ENCODE data around the gene SRPK3. TPM values are rescaled to one million over a fixed set of nuclear protein-coding genes. Genes with fewer than 3 reads are reported as not detected.

SRPK3 gene
- polyA plus RNA-seq, 2 of the 4 experiments (the other 2 are of a cell fraction): 0.03 TPM; not detected in 1

DNA sequence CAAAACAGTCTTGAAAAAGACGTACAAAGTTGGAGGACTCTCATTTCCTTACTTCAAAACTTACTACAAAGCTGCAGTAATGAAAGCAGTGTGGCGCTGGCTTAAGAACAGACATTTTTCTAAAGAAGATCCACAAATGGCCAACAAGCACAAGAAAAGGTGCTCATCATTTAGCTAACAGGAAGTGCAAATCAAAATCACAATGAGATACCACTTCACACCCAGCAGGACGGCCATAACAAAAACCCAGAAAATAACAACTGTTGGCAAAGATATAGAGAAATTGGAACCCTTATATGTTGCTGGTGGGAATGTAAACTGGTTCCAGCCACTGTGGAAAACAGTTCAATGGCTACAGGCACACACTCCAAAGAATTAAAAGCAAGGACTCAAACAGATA lies 46.2 kb downstream of the SRPK3 start:
- WGBS (ENCODE audit: missing lambda C conversion rate): 57% methylated on average over 3 of the region's 3 CpGs

DNA sequence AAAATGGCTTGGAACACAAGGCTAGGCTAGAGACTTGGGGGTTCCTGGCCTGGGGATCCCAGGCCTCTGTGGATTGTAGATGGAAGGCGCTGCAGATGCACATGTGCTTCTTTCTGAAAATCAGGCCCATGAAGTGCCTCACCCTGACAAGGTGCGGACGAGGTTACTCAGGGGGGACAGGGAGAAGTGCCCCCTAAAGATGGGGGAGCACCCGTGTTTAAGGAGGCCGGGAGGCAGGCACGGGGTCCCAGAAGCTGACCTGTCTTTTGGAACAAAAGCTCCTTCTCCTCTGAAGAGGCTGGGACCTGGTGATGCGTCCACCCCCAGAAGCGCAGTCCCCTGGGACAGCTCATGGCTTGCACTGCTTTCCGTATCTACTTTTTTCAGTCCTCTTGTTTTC lies 47.1 kb downstream of the SRPK3 start:
- ATAC-seq: no peak
- no peak for DNase-seq (ENCODE audit: low read depth in 1 of 2, low spot score in 1 of 2)
- TF ChIP-seq CBX8 (IDR thresholded peaks at IDR 0.05): no peak
- no peak for TF ChIP-seq CHD4 (IDR thresholded peaks at IDR 0.05; ENCODE audit: borderline replicate concordance)
- TF ChIP-seq HOXA7 (CRISPR knock-in tag; IDR thresholded peaks at IDR 0.05): no peak
- TF ChIP-seq, protein P1, sequence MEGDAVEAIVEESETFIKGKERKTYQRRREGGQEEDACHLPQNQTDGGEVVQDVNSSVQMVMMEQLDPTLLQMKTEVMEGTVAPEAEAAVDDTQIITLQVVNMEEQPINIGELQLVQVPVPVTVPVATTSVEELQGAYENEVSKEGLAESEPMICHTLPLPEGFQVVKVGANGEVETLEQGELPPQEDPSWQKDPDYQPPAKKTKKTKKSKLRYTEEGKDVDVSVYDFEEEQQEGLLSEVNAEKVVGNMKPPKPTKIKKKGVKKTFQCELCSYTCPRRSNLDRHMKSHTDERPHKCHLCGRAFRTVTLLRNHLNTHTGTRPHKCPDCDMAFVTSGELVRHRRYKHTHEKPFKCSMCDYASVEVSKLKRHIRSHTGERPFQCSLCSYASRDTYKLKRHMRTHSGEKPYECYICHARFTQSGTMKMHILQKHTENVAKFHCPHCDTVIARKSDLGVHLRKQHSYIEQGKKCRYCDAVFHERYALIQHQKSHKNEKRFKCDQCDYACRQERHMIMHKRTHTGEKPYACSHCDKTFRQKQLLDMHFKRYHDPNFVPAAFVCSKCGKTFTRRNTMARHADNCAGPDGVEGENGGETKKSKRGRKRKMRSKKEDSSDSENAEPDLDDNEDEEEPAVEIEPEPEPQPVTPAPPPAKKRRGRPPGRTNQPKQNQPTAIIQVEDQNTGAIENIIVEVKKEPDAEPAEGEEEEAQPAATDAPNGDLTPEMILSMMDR (IDR thresholded peaks at IDR 0.05): no peak
- TF ChIP-seq SMC3 (IDR thresholded peaks at IDR 0.05): no peak
- no peak for TF ChIP-seq EP300 (IDR thresholded peaks at IDR 0.05)
- WGBS (ENCODE audit: missing lambda C conversion rate): 91% methylated on average over 8 of the region's 9 CpGs
- ChIA-PET CTCF (interaction anchor here (1.2 kb wide), 1 partner anchor 65 kb away, joined by 4 read pairs; no protein-coding TSS in a partner anchor), POLR2A (no interaction called here)
- Histone ChIP-seq H3K4me3 (no peak overlapping the region), H3K9me3 (no peaks in the 10 kb centered on the region), H3K27ac (no peak overlapping the region), H3K4me1 (0 out of 3 replicates have a peak, but pooled peaks cover 8% of the 10 kb centered on the region), H3K4me2 (no peak overlapping the region)
- FAIRE-seq: no peak

More for the DNA sequence above, 46.2 kb downstream of the SRPK3 start:
- H3K27ac ChIP-seq: no peak overlapping the region
- ChIA-PET CTCF (interaction anchor here (1.0 kb wide), 1 partner anchor 96 kb away, joined by 3 read pairs; no protein-coding TSS in a partner anchor), POLR2A (no interaction called here)
- H3K4me3 ChIP-seq: no peak overlapping the region
- no peak for ATAC-seq
- H3K9me3 ChIP-seq: no peaks in the 10 kb centered on the region
- no peak for TF ChIP-seq TFCP2L1 (CRISPR knock-in tag; IDR thresholded peaks at IDR 0.05)
- FAIRE-seq: peak; percentile 54
- no peak overlapping the region for H3K4me2 ChIP-seq
- DNase-seq (ENCODE audit: low read depth in 1 of 2, low spot score in 1 of 2): no peak
- H3K4me1 ChIP-seq: 0 out of 3 replicates have a peak, but pooled peaks cover 8% of the 10 kb centered on the region

DNA sequence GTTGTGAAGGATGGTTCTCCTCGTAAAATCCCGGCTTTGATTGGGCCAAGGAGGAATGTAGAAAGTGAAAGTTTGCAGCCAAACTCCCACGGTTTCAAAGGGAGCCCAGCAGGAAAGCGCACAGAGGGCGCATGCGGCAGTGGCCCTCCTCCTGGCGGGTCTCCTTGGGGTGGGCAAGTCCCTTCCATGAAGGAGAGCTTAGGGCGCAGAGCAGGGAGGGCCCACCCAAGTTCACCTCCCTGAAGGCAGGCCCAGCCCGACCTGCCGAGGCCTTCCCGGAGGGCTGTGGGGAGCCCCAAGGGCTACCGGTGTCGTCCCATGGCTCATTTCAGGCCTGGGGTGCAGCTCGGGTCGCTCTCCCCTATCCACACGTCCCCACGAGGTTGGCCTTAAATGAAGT lies 47.5 kb downstream of the SRPK3 start:
- CTCF ChIA-PET: interaction anchor here (1.2 kb wide), 1 partner anchor 65 kb away, joined by 4 read pairs; no protein-coding TSS in a partner anchor
- ATAC-seq: peak in 1 of 2 experiments; percentile 6; a peak in 2 of 6 replicates

More for the DNA sequence above, 47.5 kb downstream of the SRPK3 start:
- Histone ChIP-seq H3K4me3 (peak overlapping the region; percentile 60; the same call in 1 of the 3 replicates), H3K4me2 (peak overlapping the region; percentile 100; the same call in 2 of the 3 replicates), H3K9me3 (no peaks in the 10 kb centered on the region), H3K27ac (no peak overlapping the region), H3K4me1 (0 out of 3 replicates have a peak, but pooled peaks cover 8% of the 10 kb centered on the region)
- DNase-seq (ENCODE audit: low read depth in 1 of 2, low spot score in 1 of 2) (no peak), FAIRE-seq (no peak)
- 90% methylated on average over 15 of the region's 17 CpGs for WGBS (ENCODE audit: missing lambda C conversion rate)
- TF ChIP-seq, protein P2, sequence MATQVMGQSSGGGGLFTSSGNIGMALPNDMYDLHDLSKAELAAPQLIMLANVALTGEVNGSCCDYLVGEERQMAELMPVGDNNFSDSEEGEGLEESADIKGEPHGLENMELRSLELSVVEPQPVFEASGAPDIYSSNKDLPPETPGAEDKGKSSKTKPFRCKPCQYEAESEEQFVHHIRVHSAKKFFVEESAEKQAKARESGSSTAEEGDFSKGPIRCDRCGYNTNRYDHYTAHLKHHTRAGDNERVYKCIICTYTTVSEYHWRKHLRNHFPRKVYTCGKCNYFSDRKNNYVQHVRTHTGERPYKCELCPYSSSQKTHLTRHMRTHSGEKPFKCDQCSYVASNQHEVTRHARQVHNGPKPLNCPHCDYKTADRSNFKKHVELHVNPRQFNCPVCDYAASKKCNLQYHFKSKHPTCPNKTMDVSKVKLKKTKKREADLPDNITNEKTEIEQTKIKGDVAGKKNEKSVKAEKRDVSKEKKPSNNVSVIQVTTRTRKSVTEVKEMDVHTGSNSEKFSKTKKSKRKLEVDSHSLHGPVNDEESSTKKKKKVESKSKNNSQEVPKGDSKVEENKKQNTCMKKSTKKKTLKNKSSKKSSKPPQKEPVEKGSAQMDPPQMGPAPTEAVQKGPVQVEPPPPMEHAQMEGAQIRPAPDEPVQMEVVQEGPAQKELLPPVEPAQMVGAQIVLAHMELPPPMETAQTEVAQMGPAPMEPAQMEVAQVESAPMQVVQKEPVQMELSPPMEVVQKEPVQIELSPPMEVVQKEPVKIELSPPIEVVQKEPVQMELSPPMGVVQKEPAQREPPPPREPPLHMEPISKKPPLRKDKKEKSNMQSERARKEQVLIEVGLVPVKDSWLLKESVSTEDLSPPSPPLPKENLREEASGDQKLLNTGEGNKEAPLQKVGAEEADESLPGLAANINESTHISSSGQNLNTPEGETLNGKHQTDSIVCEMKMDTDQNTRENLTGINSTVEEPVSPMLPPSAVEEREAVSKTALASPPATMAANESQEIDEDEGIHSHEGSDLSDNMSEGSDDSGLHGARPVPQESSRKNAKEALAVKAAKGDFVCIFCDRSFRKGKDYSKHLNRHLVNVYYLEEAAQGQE (IDR thresholded peaks at IDR 0.05): no peak
- no peak for TF ChIP-seq MYC (IDR thresholded peaks at IDR 0.05; ENCODE audit: borderline replicate concordance, low read length)
- no peak for TF ChIP-seq FOXS1 (CRISPR knock-in tag; IDR thresholded peaks at IDR 0.05)
- no peak for TF ChIP-seq ZNF302 (CRISPR knock-in tag; IDR thresholded peaks at IDR 0.05)
- no peak for TF ChIP-seq RAD21 (conservative IDR thresholded peaks at IDR 0.05 in 1 of 2, IDR thresholded peaks at IDR 0.05 in 1 of 2)
- no peak for TF ChIP-seq CBX8 (IDR thresholded peaks at IDR 0.05)
- no peak for TF ChIP-seq ZC3H11A (IDR thresholded peaks at IDR 0.05)
- TF ChIP-seq, protein P3, sequence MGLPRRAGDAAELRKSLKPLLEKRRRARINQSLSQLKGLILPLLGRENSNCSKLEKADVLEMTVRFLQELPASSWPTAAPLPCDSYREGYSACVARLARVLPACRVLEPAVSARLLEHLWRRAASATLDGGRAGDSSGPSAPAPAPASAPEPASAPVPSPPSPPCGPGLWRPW (IDR thresholded peaks at IDR 0.05): no peak
- POLR2A ChIA-PET: no interaction called here
